HG03442 (cell line): ENCODE results near the gene ZNF480.
"Not testable (repeated sequence)": the region's sequence is repeated elsewhere in the genome, so short reads cannot be mapped to it uniquely, and the experiment has no call there.

Source experiments
- ATAC-seq: cut with Tn5 transposase; IDR thresholded peaks from one replicate; pipeline ENCODE4 v1.9.1; 2021; ENCODE audit warnings: mild to moderate bottlenecking, moderate library complexity; ENCODE audit not compliant: unreplicated experiment

Gene ZNF480

GRCh38 chr19:52336791-52337381 is 39.9 kb downstream of the ZNF480 start:
- ATAC-seq, result no peak

GRCh38 chr19:52339022-52339421 is 42.1 kb downstream of the ZNF480 start:
- ATAC-seq, result not testable (repeated sequence)

GRCh38 chr19:52343548-52343947 is 46.6 kb downstream of the ZNF480 start:
- ATAC-seq, result no peak

- ATAC-seq, result no peak
These were observed 48.2 kb downstream of the ZNF480 start for GRCh38 chr19:52345162-52345561.

- no peak for ATAC-seq
These were observed 54.5 kb downstream of the ZNF480 start for GRCh38 chr19:52351512-52351911.

DNA sequence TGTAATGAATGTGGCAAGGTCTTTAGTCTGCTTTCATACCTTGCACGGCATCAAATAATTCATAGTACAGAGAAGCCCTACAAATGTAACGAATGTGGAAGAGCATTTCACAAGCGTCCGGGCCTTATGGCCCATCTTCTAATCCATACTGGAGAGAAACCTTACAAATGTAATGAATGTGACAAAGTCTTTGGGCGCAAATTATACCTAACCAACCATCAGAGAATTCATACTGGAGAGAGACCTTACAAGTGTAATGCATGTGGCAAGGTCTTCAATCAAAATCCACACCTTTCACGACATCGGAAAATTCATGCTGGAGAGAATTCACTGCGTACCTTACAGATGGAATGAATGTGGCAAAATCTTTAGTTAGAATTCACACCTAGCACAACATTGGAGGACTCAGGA is 69.5 kb downstream of the ZNF480 start:
- ATAC-seq, result no peak

DNA sequence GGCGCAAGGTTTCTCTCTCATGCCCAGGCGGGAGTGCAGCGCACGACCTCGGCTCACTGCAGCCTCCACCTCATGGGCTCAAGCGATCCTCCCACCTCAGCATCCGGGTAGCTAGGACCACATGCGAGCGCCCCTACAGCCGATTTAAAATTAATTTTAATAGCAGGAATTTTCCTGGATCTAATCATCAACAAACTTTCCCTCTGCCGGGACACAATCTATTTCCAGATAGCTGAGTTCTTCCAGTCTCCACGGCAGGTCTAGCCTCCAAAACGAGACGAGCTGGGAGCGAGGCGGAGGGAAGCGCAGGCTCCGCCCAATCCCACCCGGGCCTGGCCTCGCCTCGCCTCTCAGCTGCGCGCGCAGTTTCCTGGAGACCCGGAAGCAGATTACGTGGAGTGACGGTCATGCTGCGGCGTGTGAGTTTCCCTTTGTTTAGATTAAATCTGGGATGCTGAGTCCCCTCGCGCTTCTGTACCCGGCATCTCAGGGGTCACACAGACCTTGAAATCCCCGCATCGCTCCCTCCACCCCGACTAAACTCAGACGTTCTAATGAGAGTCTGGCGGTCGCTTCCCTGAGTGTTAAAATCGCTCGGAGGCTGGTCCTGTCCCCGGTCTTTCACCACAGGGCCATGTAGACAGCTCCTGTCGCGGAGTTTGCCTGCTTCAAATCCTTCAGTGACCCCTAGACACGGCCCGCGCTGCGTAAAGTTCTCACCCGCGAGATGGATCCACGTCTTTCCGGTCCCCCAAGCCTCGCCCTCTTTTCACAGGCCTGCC is 72.8 kb downstream of the ZNF480 start, which contains the start of gene ZNF880:
TSS of gene ZNF880 (plus strand) at position 365 of the 782 bp plus-strand sequence. CDS start at position 408, 43 bp downstream.
- peak; percentile 63 for ATAC-seq

GRCh38 chr19:52370341-52370710 is 73.4 kb downstream of the ZNF480 start:
- ATAC-seq, result no peak
